GM19193 (cell line): ENCODE data around the gene SSH3.

Source experiments
- POLR2A ChIP-seq: IDR thresholded peaks from 4 replicates; pipeline ENCODE4 v1.6.1; 2011; ENCODE audit not compliant: insufficient read depth, insufficient read length; ENCODE audit errors: extremely low read depth

SSH3 gene

GRCh38 chr11:67306769-67307544 is 3.6 kb downstream of the SSH3 start:
- TF ChIP-seq POLR2A, result no peak

GRCh38 chr11:67307545-67308001 is 4.2 kb downstream of the SSH3 start:
- TF ChIP-seq POLR2A, result no peak

GRCh38 chr11:67308031-67308866 is 4.9 kb downstream of the SSH3 start:
- no peak for TF ChIP-seq POLR2A

GRCh38 chr11:67309166-67309565 is 5.8 kb downstream of the SSH3 start:
- no peak for TF ChIP-seq POLR2A

- no peak for TF ChIP-seq POLR2A
These were observed 6.3 kb downstream of the SSH3 start for GRCh38 chr11:67309661-67310061.

GRCh38 chr11:67310246-67311050 is 7.1 kb downstream of the SSH3 start:
- TF ChIP-seq POLR2A, result no peak

GRCh38 chr11:67311051-67311555 is 7.8 kb downstream of the SSH3 start:
- no peak for TF ChIP-seq POLR2A

- no peak for TF ChIP-seq POLR2A
These were observed 8.3 kb downstream of the SSH3 start for GRCh38 chr11:67311556-67312082.

- TF ChIP-seq POLR2A, result no peak
These were observed 9.1 kb downstream of the SSH3 start for GRCh38 chr11:67312187-67313021.

- no peak for TF ChIP-seq POLR2A
These were observed 10.0 kb downstream of the SSH3 start for GRCh38 chr11:67313125-67313890.

- TF ChIP-seq POLR2A, result no peak
These were observed 10.9 kb downstream of the SSH3 start for GRCh38 chr11:67314218-67314617.

- TF ChIP-seq POLR2A, result no peak
These were observed 12.1 kb downstream of the SSH3 start for GRCh38 chr11:67315325-67315909.

- TF ChIP-seq POLR2A, result no peak
These were observed 13.5 kb downstream of the SSH3 start for GRCh38 chr11:67316882-67317204.
